Stimulated activated CD4-positive, alpha-beta T cell treated with anti-CD3 and anti-CD28 coated beads, Interleukin-4, amount 100 ng/mL, for 1 hour (primary cell): ENCODE measurements around the gene ALOX5AP.

Experiments
- DNase-seq: peaks from one replicate; pipeline ENCODE4 v3.0.0-alpha.2; 2020

ALOX5AP gene

DNA sequence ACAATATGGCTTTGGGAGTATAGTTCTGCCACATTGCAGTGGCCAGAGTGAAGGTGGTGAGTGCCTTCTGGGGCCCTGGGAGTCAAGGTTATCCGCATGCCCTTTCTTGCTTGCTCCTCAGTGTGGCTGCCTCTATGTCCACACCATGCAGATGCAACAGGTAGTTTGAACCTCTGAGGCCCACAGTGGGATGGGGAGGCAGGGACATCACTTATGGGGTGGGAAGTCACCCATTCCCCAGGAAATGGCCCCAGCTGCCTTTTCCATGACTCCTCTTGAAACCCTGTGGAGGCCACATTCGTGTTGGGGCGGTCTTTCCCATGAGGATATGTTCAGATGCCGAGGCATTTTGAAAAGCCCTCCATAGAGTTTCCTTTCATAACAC lies 20.0 kb upstream of the ALOX5AP start:
- no peak for DNase-seq

DNA sequence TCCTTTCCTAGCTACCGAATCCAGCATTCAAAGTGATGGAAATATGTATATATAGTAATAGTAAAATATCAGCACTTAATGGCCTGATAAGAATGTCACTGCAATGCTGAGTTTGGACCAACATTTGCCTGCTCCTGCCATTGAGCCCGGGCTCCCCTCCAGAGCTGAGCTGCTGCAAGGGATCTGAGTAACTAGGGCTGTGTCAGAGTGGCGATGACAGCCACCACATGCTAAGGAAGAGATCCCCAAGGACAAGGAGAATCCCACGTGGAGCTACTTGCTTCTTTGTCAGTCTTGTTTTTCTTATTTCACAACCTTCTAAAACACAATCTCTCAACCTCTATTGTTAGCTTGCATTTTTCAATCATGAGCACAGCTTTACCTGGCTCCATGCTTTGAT lies 19.5 kb upstream of the ALOX5AP start:
- no peak for DNase-seq

GRCh38 chr13:30718661-30719524 lies 16.4 kb upstream of the ALOX5AP start:
- no peak for DNase-seq

GRCh38 chr13:30719525-30719914 lies 15.8 kb upstream of the ALOX5AP start:
- no peak for DNase-seq

DNA sequence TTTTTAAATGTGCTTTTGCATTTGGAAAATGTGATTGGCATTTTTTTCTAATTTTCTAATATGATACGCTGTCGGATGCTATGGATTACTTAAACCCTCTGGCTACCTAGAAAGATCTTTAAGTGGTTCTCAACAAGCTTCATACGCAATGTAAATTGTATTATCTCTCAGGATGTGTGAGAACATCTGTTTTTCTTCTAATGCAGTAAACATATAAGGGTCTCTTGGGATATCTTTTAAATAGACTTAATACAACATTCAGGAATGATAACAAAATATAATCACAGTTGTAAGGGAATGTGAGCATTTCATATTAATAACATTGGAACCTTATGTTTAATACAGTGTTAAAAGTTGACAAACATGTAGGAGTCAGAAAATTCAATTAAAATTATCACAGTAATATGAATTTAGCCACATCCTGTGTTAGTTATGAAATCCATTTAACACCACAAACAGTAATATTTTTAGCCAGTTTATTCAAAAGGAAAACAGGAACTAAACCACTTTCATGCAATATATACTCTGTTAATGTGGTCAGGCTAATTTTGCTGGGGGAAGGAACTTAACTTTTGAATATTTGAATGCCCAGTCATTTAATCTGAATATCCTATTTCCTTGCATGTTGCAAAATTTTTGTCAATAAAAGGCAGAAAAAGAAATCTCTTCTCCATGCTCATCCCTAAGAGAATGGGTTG lies 15.0 kb upstream of the ALOX5AP start:
- no peak for DNase-seq

GRCh38 chr13:30721936-30722335 lies 13.4 kb upstream of the ALOX5AP start:
- no peak for DNase-seq

GRCh38 chr13:30722361-30722760 lies 13.0 kb upstream of the ALOX5AP start:
- no peak for DNase-seq

DNA sequence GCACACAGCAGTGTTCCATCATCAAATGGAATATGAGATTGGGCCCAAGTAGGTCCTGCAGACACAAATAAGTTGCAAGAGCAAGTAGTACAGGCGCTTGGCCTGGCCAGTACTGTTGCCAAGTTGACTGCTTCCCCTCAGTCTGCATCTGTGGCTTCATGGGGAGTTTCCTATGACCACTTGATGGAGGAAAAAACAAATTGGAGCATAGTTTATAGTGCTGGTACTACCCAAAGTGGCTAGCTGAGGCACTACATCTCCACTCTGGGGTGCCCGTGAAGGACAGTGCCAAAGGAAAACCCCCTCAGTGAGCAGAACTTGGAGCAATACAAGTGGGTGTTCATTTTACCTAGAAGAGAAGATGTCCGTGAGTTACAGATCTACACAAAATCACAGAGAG lies 10.6 kb upstream of the ALOX5AP start:
- DNase-seq: no peak

DNA sequence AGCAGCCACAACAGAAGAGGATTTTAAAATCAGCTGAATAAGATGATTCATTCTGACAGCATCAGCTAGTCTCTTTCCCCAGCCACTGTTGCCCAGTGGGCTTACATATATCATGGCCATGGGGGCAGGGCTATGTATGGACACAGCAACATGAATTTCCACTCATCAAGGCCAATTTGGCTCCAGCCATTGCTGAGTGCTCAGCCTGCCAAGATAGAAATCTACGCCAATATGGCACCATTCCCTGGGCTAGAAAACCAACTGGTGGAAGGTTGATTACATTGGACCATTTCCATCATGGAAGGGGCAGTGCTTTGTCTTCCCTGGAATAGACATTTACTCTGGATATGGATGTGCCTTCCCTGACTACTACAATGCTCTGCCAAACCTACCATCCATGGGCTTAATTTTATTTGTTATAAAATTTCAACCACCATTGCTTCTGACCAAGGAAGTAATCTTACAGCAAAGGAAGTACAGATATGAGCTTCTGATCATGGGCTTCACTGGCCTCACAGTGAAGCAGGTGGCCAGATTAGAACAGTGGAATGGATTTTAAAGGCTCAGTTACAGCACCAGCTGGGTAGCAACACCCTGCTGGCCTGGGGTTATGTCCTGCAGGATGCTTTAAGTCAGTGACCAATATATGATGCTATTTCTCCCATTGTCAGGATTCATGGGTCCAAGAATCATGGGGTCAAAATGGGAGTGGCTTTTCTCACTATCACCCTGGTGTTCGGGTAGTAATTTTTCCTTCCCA lies 9.8 kb upstream of the ALOX5AP start:
- DNase-seq: no peak

DNA sequence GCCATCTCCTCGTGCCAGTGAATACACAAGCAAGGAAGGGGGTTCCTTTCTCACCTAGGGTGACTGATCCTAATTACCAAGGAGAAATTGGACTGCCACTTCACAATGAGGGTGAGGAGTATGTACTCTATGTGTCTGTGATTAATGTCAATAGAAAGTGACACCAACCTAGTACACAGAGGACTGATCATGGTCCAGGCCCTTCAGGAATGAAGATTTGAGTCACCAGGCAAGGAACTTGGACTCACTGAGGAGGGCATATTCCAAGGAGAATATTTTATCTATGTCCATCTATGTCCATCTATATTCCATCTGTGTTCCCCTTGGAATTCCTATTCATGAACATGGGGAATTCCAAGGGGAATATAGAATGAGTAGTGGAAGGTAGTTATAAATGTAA lies 9.2 kb upstream of the ALOX5AP start:
- DNase-seq: no peak

DNA sequence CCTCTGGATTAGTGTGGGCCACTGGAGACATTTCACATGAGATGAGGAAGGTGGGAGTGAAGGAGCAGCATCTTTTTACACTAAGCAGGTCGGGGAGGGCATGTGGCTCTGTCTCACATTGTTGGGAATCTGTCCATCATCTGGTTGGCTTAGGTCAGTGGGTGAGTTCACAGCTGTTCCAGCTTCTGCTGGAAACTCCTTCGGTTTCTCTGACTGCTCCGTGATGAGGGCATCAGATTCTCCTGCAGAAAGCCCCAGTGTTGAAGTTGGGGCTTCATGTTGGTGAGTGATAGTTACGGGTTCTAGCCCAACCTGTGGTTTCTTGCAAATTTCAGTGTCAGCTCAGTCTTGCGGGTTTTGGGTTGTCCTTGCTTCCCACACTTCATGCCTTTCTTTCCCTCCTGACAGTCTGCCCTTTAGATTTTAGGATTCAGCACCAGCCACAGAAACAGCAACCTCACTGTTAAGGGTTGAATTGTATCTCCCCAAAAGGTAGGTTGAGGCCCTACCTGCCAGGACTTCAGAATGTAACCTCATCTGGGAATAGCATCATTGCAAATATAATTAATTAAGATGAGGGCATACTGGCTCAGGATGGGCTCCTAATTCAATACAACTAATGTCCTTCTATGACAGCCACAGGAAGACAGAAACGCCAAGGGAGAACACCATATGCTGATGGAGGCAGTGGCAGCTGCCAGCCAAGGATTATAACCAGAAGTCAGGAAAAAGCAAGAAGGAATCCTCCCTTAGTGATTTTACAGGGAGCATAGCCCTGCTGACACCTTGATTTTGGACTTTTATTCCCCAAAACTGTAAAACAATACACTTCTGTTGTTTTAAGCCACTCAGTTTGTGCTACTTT lies 7.6 kb upstream of the ALOX5AP start:
- no peak for DNase-seq

DNA sequence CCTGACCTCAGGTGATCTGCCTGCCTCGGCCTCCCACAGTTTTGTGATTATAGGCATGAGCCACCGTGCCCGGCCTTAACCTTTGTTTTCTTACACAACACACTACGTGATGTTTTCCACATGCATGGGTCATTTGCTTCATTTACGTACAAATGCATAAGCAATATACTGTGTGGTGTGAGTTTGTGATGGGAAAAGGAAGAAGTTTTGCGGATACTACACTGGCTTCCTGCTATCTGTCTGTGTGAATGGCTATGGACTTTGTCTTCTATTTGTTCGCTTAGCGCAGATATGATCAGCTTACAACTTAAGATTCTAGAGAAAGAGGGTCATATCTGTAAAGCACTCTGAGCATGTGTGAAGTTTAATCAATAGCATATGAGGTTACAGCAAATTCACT lies 5.5 kb upstream of the ALOX5AP start:
- no peak for DNase-seq

DNA sequence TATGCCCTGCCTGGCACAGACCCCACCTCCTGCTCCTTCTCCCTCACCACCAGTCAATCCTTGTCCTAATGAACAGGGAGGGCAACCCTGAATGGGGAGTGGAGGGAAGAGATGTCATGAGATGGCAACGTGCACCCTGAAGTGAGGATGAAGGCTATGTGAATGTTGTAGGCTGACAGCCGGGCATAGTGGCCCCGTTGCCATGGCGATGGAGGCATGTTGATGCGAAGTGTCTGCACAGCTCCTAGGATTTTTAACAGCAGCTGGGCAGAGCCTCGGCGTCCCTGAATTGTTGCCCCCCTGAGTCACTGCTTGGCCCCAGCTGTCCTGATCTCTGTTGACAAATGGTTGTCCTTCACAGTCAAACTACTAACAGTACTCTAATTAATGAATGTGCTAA lies 4.8 kb upstream of the ALOX5AP start:
- DNase-seq: no peak

DNA sequence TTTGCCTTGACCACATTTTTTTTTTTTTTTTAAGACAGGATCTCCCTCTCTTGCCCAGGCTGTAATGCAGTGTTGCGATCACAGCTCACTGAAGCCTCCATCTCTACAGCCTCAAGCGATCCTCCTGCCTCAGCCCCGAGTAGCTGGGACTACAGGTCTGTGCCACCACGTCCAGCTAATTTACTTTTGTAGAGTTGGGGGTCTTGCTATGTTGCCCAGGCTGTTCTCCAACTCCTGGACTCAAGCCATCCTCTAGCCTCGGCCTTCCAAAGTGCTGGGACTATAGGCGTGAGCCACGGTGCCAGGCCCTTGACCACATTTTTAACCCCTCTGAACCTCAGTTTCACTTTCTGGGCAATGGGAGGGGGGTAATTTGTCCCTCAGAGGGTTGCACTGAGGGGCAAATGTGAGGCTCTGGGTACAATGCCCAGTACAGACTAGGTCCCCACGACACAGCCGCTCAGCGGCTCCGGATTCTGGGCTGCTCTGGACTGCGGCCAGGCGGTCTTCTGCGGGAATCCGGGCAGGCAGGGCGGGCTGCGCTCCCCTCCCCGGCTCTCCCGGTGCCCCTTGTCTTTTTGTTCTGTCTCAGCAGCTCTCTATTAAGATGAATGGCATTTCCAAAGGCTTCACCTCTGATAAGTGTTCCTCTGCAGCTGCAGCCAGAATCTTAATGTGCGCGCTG lies 3.8 kb upstream of the ALOX5AP start:
- no peak for DNase-seq

DNA sequence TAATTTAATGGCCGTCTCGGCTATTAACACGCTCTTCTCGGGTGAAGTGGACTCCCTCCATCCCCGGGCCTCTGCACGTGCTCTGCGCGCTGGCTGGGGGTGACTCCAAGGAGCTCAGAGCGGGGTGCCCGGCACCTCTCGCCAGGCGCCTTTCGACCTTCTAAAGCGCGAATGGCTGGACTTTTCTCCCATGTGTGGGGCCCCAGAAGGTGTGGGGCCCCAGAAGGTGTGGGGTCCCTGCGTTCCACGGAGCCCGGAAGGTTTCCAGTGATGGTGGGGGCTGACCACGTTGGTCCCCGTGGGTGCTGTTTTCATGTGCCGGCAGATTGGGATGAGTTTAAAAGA lies 3.3 kb upstream of the ALOX5AP start:
- DNase-seq: no peak

GRCh38 chr13:30734439-30734838 lies 904 bp upstream of the ALOX5AP start:
- DNase-seq: no peak

DNA sequence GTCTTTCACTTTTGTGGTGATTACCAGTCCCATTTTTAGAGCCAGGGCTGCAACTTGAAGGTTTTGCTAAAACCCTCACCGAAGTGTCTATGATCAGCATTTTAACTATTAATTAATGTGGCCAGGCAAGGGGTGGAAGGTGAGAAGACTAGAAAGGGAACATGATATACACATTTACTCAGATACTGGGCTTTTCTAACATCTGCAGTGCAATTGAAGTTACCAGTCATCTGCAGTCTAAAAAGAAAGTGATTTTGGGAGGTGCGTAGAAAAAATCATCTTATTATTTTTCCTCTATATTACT lies 481 bp downstream of the ALOX5AP start:
- no peak for DNase-seq

- no peak for DNase-seq
Observed at GRCh38 chr13:30736461-30737320, 1.3 kb downstream of the ALOX5AP start.

DNA sequence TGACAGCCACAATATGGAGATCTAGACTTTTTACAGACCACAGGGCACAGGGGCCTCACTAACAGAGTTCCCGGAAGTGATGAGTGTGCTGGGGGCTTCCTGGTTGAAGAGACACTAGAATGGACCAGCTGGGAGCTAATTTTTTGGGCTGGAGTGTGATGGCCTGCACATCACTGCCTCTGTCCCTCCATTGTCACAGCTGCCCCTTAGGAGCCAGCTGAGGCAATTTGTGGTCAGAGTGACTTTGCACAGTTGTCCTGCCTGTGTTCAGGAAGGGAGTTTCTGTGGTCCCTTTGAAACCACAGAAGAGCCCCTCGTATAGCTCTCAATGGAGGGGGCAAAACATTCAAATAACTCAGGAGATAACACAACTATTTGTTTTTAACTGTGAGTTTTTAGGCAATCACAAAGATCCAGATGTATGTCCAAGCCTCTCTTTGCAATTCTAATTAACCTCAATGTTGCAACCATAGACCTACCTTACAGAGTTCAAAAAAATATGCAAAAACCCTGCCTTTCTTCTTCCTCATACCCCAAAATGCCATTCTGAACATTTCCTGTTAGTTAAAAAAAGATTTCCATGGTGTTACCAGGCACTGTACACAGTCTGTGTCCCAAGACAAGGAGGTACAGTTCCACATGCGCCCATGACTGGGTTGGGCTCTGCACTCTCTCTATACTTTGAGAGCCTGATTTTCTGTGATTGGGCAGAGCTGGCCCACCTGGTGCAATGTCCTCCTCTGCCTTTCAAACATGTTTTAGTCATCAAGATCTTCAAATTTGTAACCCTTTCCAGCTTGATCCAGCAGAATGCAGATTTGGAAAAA lies 2.4 kb downstream of the ALOX5AP start:
- DNase-seq: no peak

DNA sequence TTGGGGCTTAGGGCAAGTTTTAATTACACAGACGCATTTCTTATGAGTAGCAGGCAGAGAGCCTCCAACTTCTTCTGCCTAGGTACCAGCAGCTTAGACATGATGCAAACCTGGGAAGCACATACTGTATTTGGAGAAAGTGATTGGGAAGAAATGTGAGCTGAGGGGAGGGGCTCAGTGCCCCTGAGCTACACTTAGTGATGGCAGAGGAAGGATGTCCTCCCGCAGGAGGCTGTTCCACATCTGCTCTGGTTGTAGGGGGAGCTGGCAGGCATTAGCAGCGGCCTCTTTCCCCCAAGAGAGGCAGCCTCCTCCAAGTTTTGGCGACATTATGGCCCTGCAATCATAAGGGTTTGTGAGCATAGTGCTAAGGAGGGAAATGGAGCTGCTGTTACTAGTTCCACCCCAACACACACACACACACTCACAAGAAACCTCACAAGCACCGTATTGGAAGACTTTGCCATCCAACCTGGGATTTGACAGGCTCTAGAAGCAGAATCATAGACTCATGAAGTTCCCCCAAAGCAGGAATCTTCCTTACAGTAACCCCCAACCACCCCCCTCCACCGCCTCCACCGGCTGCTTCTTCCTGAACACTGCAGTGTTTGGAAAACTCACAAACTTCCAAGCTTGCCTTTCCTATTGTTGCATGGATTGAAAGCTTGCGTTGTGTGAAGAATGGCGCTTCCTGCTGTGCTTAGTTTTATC lies 3.3 kb downstream of the ALOX5AP start:
- no peak for DNase-seq
